GM20000 (cell line): ENCODE data around the gene DPT.

ENCODE experiments used
- DNase-seq: peaks from one replicate; pipeline ENCODE4 v3.0.0; 2012; ENCODE audit warnings: low spot score
- CTCF ChIP-seq: IDR thresholded peaks from 2 replicates; pipeline ENCODE4 v1.5.1; 2012; ENCODE audit warnings: mild to moderate bottlenecking, control low read depth; ENCODE audit errors: extremely low read depth, missing control alignments

DPT gene

GRCh38 chr1:168766568-168766967 is 37.6 kb upstream of the DPT start:
- no peak for TF ChIP-seq CTCF
- no peak for DNase-seq

GRCh38 chr1:168763031-168763430 is 34.0 kb upstream of the DPT start:
- TF ChIP-seq CTCF, result no peak
- no peak for DNase-seq

- TF ChIP-seq CTCF, result no peak
- no peak for DNase-seq
Measured at GRCh38 chr1:168762473-168762872, 33.5 kb upstream of the DPT start.

GRCh38 chr1:168760781-168761180 is 31.8 kb upstream of the DPT start:
- TF ChIP-seq CTCF, result no peak
- DNase-seq, result no peak

- no peak for DNase-seq
- TF ChIP-seq CTCF, result no peak
Measured at GRCh38 chr1:168760241-168760640, 31.2 kb upstream of the DPT start.

GRCh38 chr1:168759077-168759476 is 30.1 kb upstream of the DPT start:
- no peak for DNase-seq
- TF ChIP-seq CTCF, result no peak

GRCh38 chr1:168758503-168758902 is 29.5 kb upstream of the DPT start:
- no peak for DNase-seq
- TF ChIP-seq CTCF, result no peak
